Esophagus muscularis mucosa (tissue), 4 donors: ENCODE data around the gene MTAP. TPM values are rescaled to one million over a fixed set of nuclear protein-coding genes. Genes with fewer than 3 reads are reported as not detected.
A peak's percentile ranks its signal among the peaks of the same experiment; 100 is the strongest.

ENCODE experiments used
- DNase-seq: peaks from one replicate; pipeline ENCODE4 v3.0.0-alpha.2; 2017; ENCODE audit errors: extremely low spot score
- H3K27ac ChIP-seq, 4 donors: fragments of 200-600 bp; sonication (generic); replicated peaks in 1 of 4; 1 replicate in 3 of 4; 2 replicates in 1 of 4; pipeline ENCODE4 v1.5.1; 2016 to 2019; ENCODE audit warnings: mild to moderate bottlenecking in 1 of 4
- H3K27me3 ChIP-seq, 4 donors: fragments of 200-600 bp; sonication (generic); one replicate each; pipeline versions ENCODE4 v1.5.1 to v1.6.0; 2016 to 2019
- H3K36me3 ChIP-seq, 4 donors: fragments of 200-600 bp; sonication (generic); one replicate each; pipeline ENCODE4 v1.5.1; 2016 to 2019
- H3K4me1 ChIP-seq, 4 donors: fragments of 200-600 bp; sonication (generic); one replicate each; pipeline ENCODE4 v1.5.1; 2016 to 2019
- H3K4me3 ChIP-seq, 4 donors: fragments of 200-600 bp; sonication (generic); 1 replicate in 2 of 4; 2 replicates in 2 of 4; pipeline ENCODE4 v1.5.1; 2016 to 2019; ENCODE audit warnings: mild to moderate bottlenecking in 4 of 4, moderate library complexity in 1 of 4
- H3K9me3 ChIP-seq, 4 donors: fragments of 200-600 bp; sonication (generic); 1 replicate in 3 of 4; 2 replicates in 1 of 4; pipeline ENCODE4 v1.5.1; 2016 to 2019
- EP300 ChIP-seq: sonication (generic); formaldehyde crosslinking; IDR thresholded peaks from one replicate; pipeline ENCODE4 v1.6.1; 2017; ENCODE audit warnings: antibody characterized with exemption
- POLR2A ChIP-seq: fragments of 450-650 bp; IDR thresholded peaks from one replicate; pipeline ENCODE4 v1.6.1; 2017; ENCODE audit warnings: antibody characterized with exemption, moderate library complexity, mild to moderate bottlenecking, low read depth
- POLR2AphosphoS5 ChIP-seq, 2 donors: sonication (generic); formaldehyde crosslinking; IDR thresholded peaks; one replicate each; pipeline ENCODE4 v1.6.1; 2017; ENCODE audit warnings: antibody characterized with exemption in 2 of 2
- WGBS: methylation state at CpG from one replicate; pipeline ENCODE4 v1.1.5; 2018; 5-methylcytosine and 5-hydroxymethylcytosine counted together
- intact Hi-C: fragments of 100-400 bp; cut with DNase I; formaldehyde crosslinking; loops from one replicate; pipeline ENCODE4 v1.15.1; 2023
- total RNA-seq, 4 donors: library from RNA; depleted of rRNA; stranded (reverse); fragments of >200 nt; gene quantifications; one replicate each; pipeline versions ENCODE4 v1.1.0 to v1.2.1, GENCODE V29; 2016
- TF ChIP-seq, protein P1 (sequence below), 3 experiments: fragments of 200-600 bp in 2 of 3; fragments of 450-650 bp in 1 of 3; sonication (generic) in 2 of 3; IDR thresholded peaks; one replicate each; pipeline ENCODE4 v1.5.1; 2017 to 2019; ENCODE audit warnings: antibody characterized with exemption in 3 of 3, mild to moderate bottlenecking in 2 of 3, moderate library complexity in 1 of 3

The MTAP gene
- total RNA-seq, 4 donors from 2014 or later = 18.1 to 26.0 (median 22.1) TPM

GRCh38 chr9:21801683-21802417 lies 586 bp upstream of the MTAP start:
- 13% methylated on average over 35 of the region's 37 CpGs for WGBS
- intact Hi-C loops = no loop called here
- TF ChIP-seq, protein P1, sequence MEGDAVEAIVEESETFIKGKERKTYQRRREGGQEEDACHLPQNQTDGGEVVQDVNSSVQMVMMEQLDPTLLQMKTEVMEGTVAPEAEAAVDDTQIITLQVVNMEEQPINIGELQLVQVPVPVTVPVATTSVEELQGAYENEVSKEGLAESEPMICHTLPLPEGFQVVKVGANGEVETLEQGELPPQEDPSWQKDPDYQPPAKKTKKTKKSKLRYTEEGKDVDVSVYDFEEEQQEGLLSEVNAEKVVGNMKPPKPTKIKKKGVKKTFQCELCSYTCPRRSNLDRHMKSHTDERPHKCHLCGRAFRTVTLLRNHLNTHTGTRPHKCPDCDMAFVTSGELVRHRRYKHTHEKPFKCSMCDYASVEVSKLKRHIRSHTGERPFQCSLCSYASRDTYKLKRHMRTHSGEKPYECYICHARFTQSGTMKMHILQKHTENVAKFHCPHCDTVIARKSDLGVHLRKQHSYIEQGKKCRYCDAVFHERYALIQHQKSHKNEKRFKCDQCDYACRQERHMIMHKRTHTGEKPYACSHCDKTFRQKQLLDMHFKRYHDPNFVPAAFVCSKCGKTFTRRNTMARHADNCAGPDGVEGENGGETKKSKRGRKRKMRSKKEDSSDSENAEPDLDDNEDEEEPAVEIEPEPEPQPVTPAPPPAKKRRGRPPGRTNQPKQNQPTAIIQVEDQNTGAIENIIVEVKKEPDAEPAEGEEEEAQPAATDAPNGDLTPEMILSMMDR (IDR thresholded peaks at IDR 0.05) = no peak
- no peak for TF ChIP-seq EP300
- peak in 1 of 2 donors; percentile 35 for TF ChIP-seq POLR2AphosphoS5 (IDR thresholded peaks at IDR 0.05)
- no peak for TF ChIP-seq POLR2A

GRCh38 chr9:21803649-21804048 lies 1.2 kb downstream of the MTAP start:
- whole genome bisulfite sequencing = 35% methylated on average over 10 of the region's 10 CpGs
- no peak for TF ChIP-seq EP300
- TF ChIP-seq, protein P1 (IDR thresholded peaks at IDR 0.05) = no peak
- TF ChIP-seq POLR2AphosphoS5 (IDR thresholded peaks at IDR 0.05) = no peak
- no peak for TF ChIP-seq POLR2A
- Histone ChIP-seq H3K36me3 (peaks cover 0 to 13% (median 2%) of the 10 kb centered on the region in 4 donors), H3K4me1 (peaks cover 28 to 54% (median 51%) of the 10 kb centered on the region in 4 donors), H3K9me3 (no peaks in the 10 kb centered on the region), H3K27ac (peak overlapping the region; percentile 87 to 93 (median 90)), H3K27me3 (no peaks in the 10 kb centered on the region), H3K4me3 (peak overlapping the region; percentile 81 to 96 (median 82))
- no peak for DNase-seq
- intact Hi-C loops = no loop called here

More at GRCh38 chr9:21801683-21802417, 586 bp upstream of the MTAP start:
- Histone ChIP-seq H3K4me1 (peaks cover 28 to 44% (median 42%) of the 10 kb centered on the region in 4 donors), H3K27ac (peak overlapping the region; percentile 87 to 93 (median 90)), H3K36me3 (no peaks in the 10 kb centered on the region), H3K4me3 (peak overlapping the region; percentile 81 to 96 (median 82)), H3K27me3 (peaks cover 0 to 6% (median 0%) of the 10 kb centered on the region in 4 donors), H3K9me3 (no peaks in the 10 kb centered on the region)
- DNase-seq = no peak

- TF ChIP-seq, protein P1 (IDR thresholded peaks at IDR 0.05) = no peak
- TF ChIP-seq EP300 (no peak), POLR2A (no peak), POLR2AphosphoS5 (IDR thresholded peaks at IDR 0.05) (no peak)
- H3K27me3 ChIP-seq = no peaks in the 10 kb centered on the region
- no peaks in the 10 kb centered on the region for H3K9me3 ChIP-seq
- peaks cover 0 to 20% (median 9%) of the 10 kb centered on the region in 4 donors for H3K36me3 ChIP-seq
- intact Hi-C loops = no loop called here
- H3K4me1 ChIP-seq = peaks cover 28 to 57% (median 51%) of the 10 kb centered on the region in 4 donors
- no peak overlapping the region for H3K27ac ChIP-seq
- 96% methylated on average over 2 of the region's 2 CpGs for WGBS
- H3K4me3 ChIP-seq = peak overlapping the region in 1 of 4 donors; percentile 96
- no peak for DNase-seq
Measured at GRCh38 chr9:21804331-21804730, 1.9 kb downstream of the MTAP start.

DNA sequence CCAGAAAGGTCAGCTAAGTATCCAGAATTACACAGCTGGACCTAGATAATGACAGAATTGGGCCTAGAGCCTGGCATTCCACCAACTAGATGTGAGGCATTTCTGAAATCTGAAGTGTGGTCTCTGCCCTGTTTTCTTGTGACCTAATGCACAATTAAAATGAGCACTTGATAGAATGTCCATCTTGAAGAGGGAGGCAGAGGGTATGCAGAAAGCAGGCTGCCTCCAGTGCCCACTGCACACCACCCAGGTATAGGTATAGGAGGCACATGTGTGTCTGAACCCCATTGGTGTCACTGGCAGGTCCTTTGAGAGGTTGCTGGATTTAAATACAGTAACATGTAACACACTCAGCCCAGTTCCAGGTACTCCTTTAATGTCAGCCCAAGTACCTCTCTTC lies 2.4 kb downstream of the MTAP start:
- TF ChIP-seq, protein P1 (IDR thresholded peaks at IDR 0.05) = no peak
- TF ChIP-seq EP300 = no peak
- no peak for TF ChIP-seq POLR2AphosphoS5 (IDR thresholded peaks at IDR 0.05)
- TF ChIP-seq POLR2A = no peak
- no peak overlapping the region for H3K4me3 ChIP-seq
- no peak overlapping the region for H3K27ac ChIP-seq
- peaks cover 30 to 62% (median 55%) of the 10 kb centered on the region in 4 donors for H3K4me1 ChIP-seq
- intact Hi-C loops = loop anchor here (5.0 kb wide), 1 partner anchor 313 kb away; no protein-coding TSS in a partner anchor
- no peak for DNase-seq
- H3K27me3 ChIP-seq = no peaks in the 10 kb centered on the region
- peaks cover 0 to 24% (median 11%) of the 10 kb centered on the region in 4 donors for H3K36me3 ChIP-seq
- no peaks in the 10 kb centered on the region for H3K9me3 ChIP-seq
